H9 (cell line): ENCODE results near the gene PLEKHM3. TPM values are rescaled to one million over a fixed set of nuclear protein-coding genes. Genes with fewer than 3 reads are reported as not detected.

Experiments used
- DNase-seq: peaks from one replicate; pipeline ENCODE4 v3.0.0-alpha.2; 2017
- H2AFZ ChIP-seq: one replicate; pipeline ENCODE4 v1.6.1; 2013; ENCODE audit warnings: mild to moderate bottlenecking, low read length, control low read depth, moderate library complexity
- H2AK5ac ChIP-seq: 2 replicates; pipeline ENCODE4 v1.6.1; 2013; ENCODE audit warnings: low read length, control low read depth, mixed read lengths; ENCODE audit not compliant: insufficient read length
- H2BK120ac ChIP-seq: one replicate; pipeline ENCODE4 v1.6.1; 2013; ENCODE audit warnings: low read depth, mild to moderate bottlenecking, low read length, control low read depth, inconsistent platforms; ENCODE audit not compliant: poor library complexity, severe bottlenecking
- H2BK12ac ChIP-seq: 2 replicates; pipeline ENCODE4 v1.6.1; 2013; ENCODE audit warnings: low read length, control low read depth, mixed read lengths, low read depth; ENCODE audit not compliant: insufficient read length
- H2BK15ac ChIP-seq: 2 replicates; pipeline ENCODE4 v1.6.1; 2013; ENCODE audit warnings: low read depth, low read length, control low read depth
- H2BK20ac ChIP-seq: one replicate; pipeline ENCODE4 v1.6.1; 2013; ENCODE audit warnings: low read depth, mild to moderate bottlenecking, low read length, control low read depth, inconsistent platforms; ENCODE audit not compliant: poor library complexity, severe bottlenecking
- H2BK5ac ChIP-seq: 2 replicates; pipeline ENCODE4 v1.6.1; 2013; ENCODE audit warnings: low read length, control low read depth, mixed read lengths; ENCODE audit not compliant: insufficient read length
- H3K14ac ChIP-seq: 2 replicates; pipeline ENCODE4 v1.6.1; 2013; ENCODE audit warnings: low read length, control low read depth; ENCODE audit not compliant: insufficient read depth
- H3K18ac ChIP-seq: 2 replicates; pipeline ENCODE4 v1.6.1; 2013; ENCODE audit warnings: low read depth, mild to moderate bottlenecking, mixed read lengths, low read length, control low read depth; ENCODE audit not compliant: insufficient read length
- H3K23ac ChIP-seq: 2 replicates; pipeline ENCODE4 v1.6.1; 2013; ENCODE audit warnings: low read length, control low read depth, mixed read lengths, low read depth; ENCODE audit not compliant: insufficient read length
- H3K23me2 ChIP-seq: 2 replicates; pipeline ENCODE4 v1.6.1; 2013; ENCODE audit warnings: low read depth, mild to moderate bottlenecking, mixed read lengths, low read length, control low read depth; ENCODE audit not compliant: insufficient read length, poor library complexity, severe bottlenecking
- H3K27ac ChIP-seq: 2 replicates; pipeline ENCODE4 v1.5.1; 2013; ENCODE audit warnings: low read length, control low read depth, mixed read lengths, low read depth; ENCODE audit not compliant: insufficient read length
- H3K27me3 ChIP-seq: 2 replicates; pipeline ENCODE4 v1.6.1; 2013; ENCODE audit warnings: low read length, control low read depth, inconsistent platforms; ENCODE audit not compliant: insufficient read depth
- H3K4ac ChIP-seq: 2 replicates; pipeline ENCODE4 v1.6.1; 2013; ENCODE audit warnings: low read depth, mild to moderate bottlenecking, control low read depth, inconsistent platforms, low read length, moderate library complexity
- H3K4me1 ChIP-seq: 2 replicates; pipeline ENCODE4 v1.6.1; 2013; ENCODE audit warnings: low read length, control low read depth, inconsistent platforms; ENCODE audit not compliant: insufficient read depth
- H3K4me2 ChIP-seq: 2 replicates; pipeline ENCODE4 v1.6.1; 2013; ENCODE audit warnings: low read length, control low read depth, mixed read lengths; ENCODE audit not compliant: insufficient read length, insufficient read depth
- H3K56ac ChIP-seq: 2 replicates; pipeline ENCODE4 v1.6.1; 2013; ENCODE audit warnings: low read depth, mild to moderate bottlenecking, mixed read lengths, low read length, control low read depth; ENCODE audit not compliant: insufficient read length
- H3K79me1 ChIP-seq: 2 replicates; pipeline ENCODE4 v1.6.1; 2013; ENCODE audit warnings: low read depth, mild to moderate bottlenecking, moderate library complexity, low read length, control low read depth, inconsistent platforms; ENCODE audit not compliant: insufficient read depth, poor library complexity, severe bottlenecking
- H3K79me2 ChIP-seq: 2 replicates; pipeline ENCODE4 v1.6.1; 2013; ENCODE audit warnings: low read length, control low read depth, inconsistent platforms; ENCODE audit not compliant: insufficient read depth
- H3K9ac ChIP-seq: 2 replicates; pipeline ENCODE4 v1.6.1; 2013; ENCODE audit warnings: low read length, control low read depth, mixed read lengths; ENCODE audit not compliant: insufficient read length; ENCODE audit errors: extremely low read depth
- H3K9me3 ChIP-seq: one replicate; pipeline ENCODE4 v1.6.1; 2013; ENCODE audit warnings: low read depth, low read length, inconsistent platforms; ENCODE audit not compliant: control insufficient read depth
- H3T11ph ChIP-seq: one replicate; pipeline ENCODE4 v1.6.1; 2013; ENCODE audit warnings: mild to moderate bottlenecking, low read length, control low read depth, inconsistent platforms
- H4K20me1 ChIP-seq: one replicate; pipeline ENCODE4 v1.6.1; 2013; ENCODE audit not compliant: control insufficient read depth, insufficient read length, insufficient read depth
- H4K5ac ChIP-seq: 2 replicates; pipeline ENCODE4 v1.6.1; 2013; ENCODE audit warnings: low read depth, mild to moderate bottlenecking, mixed read lengths, low read length, control low read depth; ENCODE audit not compliant: insufficient read length
- H4K8ac ChIP-seq: replicated peaks from 2 replicates; pipeline ENCODE4 v1.6.1; 2013; ENCODE audit warnings: low read length, control low read depth, mixed read lengths, low read depth; ENCODE audit not compliant: insufficient read length
- H4K91ac ChIP-seq: 2 replicates; pipeline ENCODE4 v1.6.1; 2013; ENCODE audit warnings: low read depth, mild to moderate bottlenecking, moderate library complexity, mixed read lengths, low read length, control low read depth; ENCODE audit not compliant: insufficient read length
- H3K27ac Mint-ChIP-seq, 3 experiments: 2 replicates in 2 of 3; 3 replicates in 1 of 3; pipeline ENCODE4 v1.8.0; 2020 to 2021; ENCODE audit warnings: mixed read lengths in 3 of 3, mild to moderate bottlenecking in 1 of 3, moderate library complexity in 1 of 3
- H3K27me3 Mint-ChIP-seq: 2 replicates; pipeline ENCODE4 v1.8.0; 2021; ENCODE audit warnings: low read depth, mild to moderate bottlenecking, moderate library complexity, mixed read lengths
- H3K36me3 Mint-ChIP-seq, 3 experiments: 2 replicates in 2 of 3; 3 replicates in 1 of 3; pipeline ENCODE4 v1.8.0; 2020 to 2021; ENCODE audit warnings: low read depth in 3 of 3, mixed read lengths in 3 of 3; ENCODE audit not compliant: insufficient read depth in 1 of 3
- H3K4me1 Mint-ChIP-seq, 2 experiments: 2 replicates each; pipeline ENCODE4 v1.8.0; 2020; ENCODE audit warnings: mixed read lengths in 2 of 2
- H3K4me3 Mint-ChIP-seq, 2 experiments: 2 replicates in 1 of 2; 3 replicates in 1 of 2; pipeline ENCODE4 v1.8.0; 2020 to 2021; ENCODE audit warnings: mild to moderate bottlenecking in 2 of 2, mixed read lengths in 2 of 2, moderate library complexity in 1 of 2
- H3K9me3 Mint-ChIP-seq, 2 experiments: 2 replicates in 1 of 2; 3 replicates in 1 of 2; pipeline ENCODE4 v1.8.0; 2020; ENCODE audit warnings: mild to moderate bottlenecking in 2 of 2, mixed read lengths in 2 of 2, moderate library complexity in 1 of 2
- WGBS: extraction: QIAGEN DNeasy Blood & Tissue Kit; methylation state at CpG from one replicate; pipeline ENCODE4 v1.1.7; 2013; ENCODE audit warnings: missing lambda C conversion rate, low lambda C conversion rate, mixed read lengths; ENCODE audit not compliant: insufficient read length; ENCODE audit errors: extremely low coverage; 5-methylcytosine and 5-hydroxymethylcytosine counted together
- total RNA-seq: library from RNA; stranded (reverse); gene quantifications from 2 replicates; pipeline ENCODE4 v1.2.1, GENCODE V29; 2021
- TF ChIP-seq, protein P1 (sequence below): fragments of 200-600 bp; sonication (generic); conservative IDR thresholded peaks from 3 replicates; pipeline ENCODE4 v1.8.0; 2021; ENCODE audit warnings: antibody characterized with exemption, mild to moderate bottlenecking

PLEKHM3 gene
- total RNA-seq, 1 experiment from 2014 or later: 7.5 TPM

DNA sequence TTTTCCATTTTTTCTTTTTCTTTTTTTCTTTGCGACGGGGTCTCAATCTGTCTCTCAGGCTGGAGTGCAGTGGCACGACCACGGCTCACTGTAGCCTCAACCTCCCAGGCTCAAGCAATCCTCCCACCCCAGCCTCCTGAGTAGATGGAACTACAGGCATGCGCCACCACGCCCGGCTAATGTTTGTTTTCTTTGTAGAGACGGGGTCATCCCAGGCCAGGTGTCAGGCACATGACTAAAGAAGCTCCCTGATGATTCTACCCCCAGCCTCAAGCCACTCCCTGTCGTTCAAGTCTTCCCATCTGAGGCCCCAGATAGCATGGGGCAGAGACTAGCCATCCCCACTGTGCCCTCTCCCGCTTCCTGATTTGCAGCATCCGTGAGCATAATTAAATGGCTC lies 245.8 kb downstream of the PLEKHM3 start:
- Histone ChIP-seq H3K9me3 (no peaks in the 10 kb centered on the region), H4K8ac (no peak overlapping the region), H2BK20ac (no peak overlapping the region), H3K27ac (no peak overlapping the region), H2BK120ac (no peak overlapping the region), H3K79me1 (no peaks in the 10 kb centered on the region), H3K79me2 (no peaks in the 10 kb centered on the region), H3T11ph (no peak overlapping the region), H2BK5ac (no peak overlapping the region), H3K4me1 (no peaks in the 10 kb centered on the region; the same call in 1 of the 2 replicates), H2AFZ (no peak overlapping the region), H3K18ac (no peak overlapping the region), H2AK5ac (no peak overlapping the region), H3K4me2 (no peak overlapping the region), H3K14ac (no peak overlapping the region), H4K5ac (no peak overlapping the region), H3K56ac (no peak overlapping the region), H4K20me1 (no peaks in the 10 kb centered on the region), H4K91ac (no peak overlapping the region), H3K27me3 (no peaks in the 10 kb centered on the region), H3K9ac (no peak overlapping the region), H2BK12ac (no peak overlapping the region), H3K23ac (no peak overlapping the region), H2BK15ac (no peak overlapping the region), H3K23me2 (no peaks in the 10 kb centered on the region), H3K4ac (no peak overlapping the region)
- DNase-seq: no peak
- Mint-ChIP-seq H3K27ac (no peak overlapping the region), H3K27me3 (peaks cover 3% of the 10 kb centered on the region), H3K4me1 (peaks cover 18 to 28% of the 10 kb centered on the region in 2 experiments), H3K9me3 (peaks cover 2 to 5% of the 10 kb centered on the region in 2 experiments; a peak in 1 of 5 replicates), H3K4me3 (no peak overlapping the region), H3K36me3 (no peaks in the 10 kb centered on the region)
- TF ChIP-seq, protein P1, sequence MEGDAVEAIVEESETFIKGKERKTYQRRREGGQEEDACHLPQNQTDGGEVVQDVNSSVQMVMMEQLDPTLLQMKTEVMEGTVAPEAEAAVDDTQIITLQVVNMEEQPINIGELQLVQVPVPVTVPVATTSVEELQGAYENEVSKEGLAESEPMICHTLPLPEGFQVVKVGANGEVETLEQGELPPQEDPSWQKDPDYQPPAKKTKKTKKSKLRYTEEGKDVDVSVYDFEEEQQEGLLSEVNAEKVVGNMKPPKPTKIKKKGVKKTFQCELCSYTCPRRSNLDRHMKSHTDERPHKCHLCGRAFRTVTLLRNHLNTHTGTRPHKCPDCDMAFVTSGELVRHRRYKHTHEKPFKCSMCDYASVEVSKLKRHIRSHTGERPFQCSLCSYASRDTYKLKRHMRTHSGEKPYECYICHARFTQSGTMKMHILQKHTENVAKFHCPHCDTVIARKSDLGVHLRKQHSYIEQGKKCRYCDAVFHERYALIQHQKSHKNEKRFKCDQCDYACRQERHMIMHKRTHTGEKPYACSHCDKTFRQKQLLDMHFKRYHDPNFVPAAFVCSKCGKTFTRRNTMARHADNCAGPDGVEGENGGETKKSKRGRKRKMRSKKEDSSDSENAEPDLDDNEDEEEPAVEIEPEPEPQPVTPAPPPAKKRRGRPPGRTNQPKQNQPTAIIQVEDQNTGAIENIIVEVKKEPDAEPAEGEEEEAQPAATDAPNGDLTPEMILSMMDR: no peak
- no CpG with 5 or more reads among the region's 11 CpGs for WGBS
